GM12801 (cell line): ENCODE data around the gene NTHL1.

Experiments used
- CTCF ChIP-seq: IDR thresholded peaks from one replicate; pipeline ENCODE4 v1.5.1; 2011; ENCODE audit warnings: control low read depth; ENCODE audit not compliant: insufficient read length; ENCODE audit errors: extremely low read depth

The NTHL1 gene

DNA sequence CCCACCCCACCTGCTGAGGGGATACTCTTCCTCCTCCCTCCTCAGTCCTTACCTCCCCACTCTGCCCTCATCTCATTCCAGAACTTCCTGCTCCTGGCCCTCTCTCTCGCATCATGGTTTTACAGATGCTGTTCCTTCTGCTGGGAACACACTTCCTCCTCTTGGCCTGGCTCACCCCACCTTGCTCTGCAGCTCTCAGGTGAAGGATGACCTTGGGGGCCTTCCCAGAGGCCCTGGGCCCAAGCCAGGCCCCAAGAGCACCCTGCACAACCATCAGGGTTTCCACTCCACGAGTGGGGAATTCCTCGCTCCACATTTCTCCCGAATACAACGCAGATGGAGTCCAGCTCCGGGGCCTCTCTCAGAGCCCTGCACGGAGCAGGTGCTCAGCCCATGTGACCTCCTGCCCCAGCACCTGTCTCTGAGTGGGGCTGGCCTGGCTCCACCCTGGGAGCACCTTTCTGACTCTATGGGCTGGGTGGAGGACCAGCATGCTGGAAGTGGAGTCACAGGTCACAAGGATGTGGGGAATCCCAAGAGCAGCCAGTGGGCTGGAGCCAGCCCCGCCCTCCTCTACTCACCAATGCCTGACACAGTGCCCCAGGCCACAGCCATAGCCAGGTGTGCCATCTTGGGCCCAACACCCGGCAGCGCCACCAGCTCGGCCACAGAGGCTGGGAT lies 4.5 kb downstream of the NTHL1 start:
- TF ChIP-seq CTCF: no peak

DNA sequence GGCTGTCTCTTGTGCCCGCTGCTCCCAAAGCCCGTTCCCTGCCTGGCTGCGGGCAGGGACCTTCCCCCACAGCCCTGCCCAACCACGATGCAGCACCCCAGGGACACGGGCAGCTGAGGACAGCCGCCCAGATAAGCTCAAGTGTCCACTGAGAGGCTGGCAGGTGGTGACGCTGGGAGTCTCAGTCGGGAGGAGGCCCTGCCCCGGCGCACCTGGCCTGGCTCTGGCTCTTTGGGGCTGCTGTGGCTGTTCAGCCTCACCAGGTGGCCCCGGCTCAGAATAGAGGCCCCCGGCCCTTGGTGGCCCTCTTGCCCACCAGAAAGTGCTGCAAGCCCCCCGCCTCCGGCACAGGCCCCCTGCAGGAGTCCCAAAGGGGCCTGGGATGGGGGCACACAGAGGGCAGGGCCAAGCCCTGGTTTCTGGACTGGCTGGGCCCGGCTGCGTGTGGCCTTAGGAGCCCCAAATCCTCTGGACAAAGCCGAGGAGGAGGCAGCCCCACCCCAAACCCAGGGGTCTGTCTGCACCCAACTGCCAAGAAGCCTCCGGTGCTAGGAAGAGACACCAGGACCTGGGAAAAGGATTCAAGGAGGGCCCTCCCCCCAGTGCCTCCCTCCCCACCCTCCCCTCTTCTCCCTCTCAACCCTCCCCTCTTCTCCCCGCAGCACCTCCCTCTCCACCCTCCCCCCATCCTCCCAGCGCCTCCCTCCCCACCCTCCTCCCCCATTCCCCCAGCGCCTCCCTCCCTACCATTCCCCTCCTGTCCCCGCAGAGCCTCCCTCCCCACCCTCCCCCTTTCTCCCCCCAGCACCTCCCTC lies 5.3 kb downstream of the NTHL1 start:
- no peak for TF ChIP-seq CTCF

- no peak for TF ChIP-seq CTCF
These were observed 6.7 kb downstream of the NTHL1 start for GRCh38 chr16:2040787-2041522.

GRCh38 chr16:2040041-2040786 lies 7.4 kb downstream of the NTHL1 start:
- no peak for TF ChIP-seq CTCF

DNA sequence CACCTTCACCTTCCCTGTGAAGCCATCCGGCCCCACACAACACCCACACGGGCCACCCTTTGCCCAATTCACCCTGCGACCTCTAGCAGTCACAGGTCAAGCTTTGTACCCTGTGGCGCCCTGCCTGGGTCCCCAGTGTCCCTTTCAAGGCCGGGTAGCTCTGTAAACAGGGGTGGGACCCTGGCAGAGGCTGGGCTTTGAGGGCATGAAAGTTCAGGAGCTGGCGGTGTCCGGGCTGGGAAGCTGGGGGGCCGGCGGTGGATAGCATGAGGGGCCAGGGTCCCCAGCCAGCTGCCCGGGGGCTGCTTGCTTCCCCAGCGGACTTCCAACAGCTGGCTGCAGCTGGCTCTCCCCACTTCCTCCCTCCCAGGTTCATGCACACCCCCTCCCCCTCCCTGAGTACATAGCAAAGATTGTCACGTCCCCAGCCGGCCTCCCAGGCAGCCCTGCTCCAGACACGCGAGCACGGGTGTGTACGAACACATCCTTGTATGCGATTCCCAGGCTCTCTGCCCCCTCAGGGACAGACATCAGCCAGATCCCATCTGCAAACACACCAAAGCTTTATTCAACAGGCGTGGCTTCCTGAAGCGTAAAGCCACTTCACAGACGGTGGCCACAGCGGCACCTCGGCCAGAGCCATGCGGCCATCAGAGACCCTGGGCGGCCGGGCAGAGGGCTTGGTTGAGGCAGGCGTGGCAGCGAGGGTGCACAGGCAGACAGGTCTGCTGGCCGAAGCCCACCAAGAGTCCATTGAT lies 8.2 kb downstream of the NTHL1 start:
- TF ChIP-seq CTCF: no peak

- no peak for TF ChIP-seq CTCF
These were observed 9.0 kb downstream of the NTHL1 start for GRCh38 chr16:2038382-2039231.
